ENCODE measurements around the gene MTMR2.
A peak's percentile ranks its signal among the peaks of the same experiment; 100 is the strongest.

The MTMR2 gene

GRCh38 chr11:95923728-95924413 lies at the start of gene MTMR2:
MTMR2 (minus strand) TSS chr11:95924107; CDS start chr11:95923954, 153 bp downstream.
- peak; percentile 77 to 85 (median 78) for DNase-seq

DNA sequence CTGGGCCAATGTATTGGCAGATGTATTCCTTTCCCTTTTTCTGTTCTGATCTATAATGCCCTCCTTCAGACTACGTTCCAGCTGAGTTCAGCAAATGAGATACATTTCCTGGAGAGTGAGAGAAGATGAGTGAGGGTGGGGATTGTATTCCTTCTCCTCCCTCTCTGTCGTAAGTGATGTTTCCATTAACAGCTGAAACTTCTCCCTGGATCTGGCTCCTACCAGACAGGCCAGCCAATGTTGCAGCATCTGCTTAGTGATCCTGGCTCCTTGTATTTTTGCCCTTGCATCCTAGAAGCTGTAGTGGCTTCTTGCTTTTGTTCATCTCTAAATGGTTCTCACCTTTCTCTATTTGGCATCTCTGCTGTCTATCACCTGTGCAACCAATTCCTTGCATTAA lies 48.2 kb upstream of the MTMR2 start:
- DNase-seq: no peak

DNA sequence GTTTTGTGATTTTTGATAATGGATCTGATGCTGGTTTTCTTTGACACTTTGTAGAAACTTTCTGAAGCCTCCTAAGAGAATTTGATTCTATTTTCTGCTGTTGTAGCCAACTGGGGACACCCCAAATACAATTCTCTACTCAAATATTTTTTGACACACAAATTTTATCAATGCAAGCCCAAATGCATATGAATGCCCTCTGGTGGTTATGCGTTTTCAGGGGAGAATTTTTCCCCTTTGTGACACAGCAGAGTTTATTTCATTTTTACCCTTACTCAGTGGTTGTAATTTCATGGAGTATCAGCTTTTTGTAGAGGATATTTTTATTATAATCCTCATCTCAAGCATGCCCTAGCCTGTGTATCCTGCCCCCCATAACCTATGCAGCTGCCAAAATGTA lies 44.7 kb upstream of the MTMR2 start:
- DNase-seq: peak in 1 of 3 donors; percentile 12

GRCh38 chr11:95964281-95964680 lies 40.4 kb upstream of the MTMR2 start:
- no peak for DNase-seq

GRCh38 chr11:95961758-95962157 lies 37.9 kb upstream of the MTMR2 start:
- no peak for DNase-seq

GRCh38 chr11:95950905-95951304 lies 27.0 kb upstream of the MTMR2 start:
- DNase-seq: no peak

GRCh38 chr11:95948637-95949036 lies 24.7 kb upstream of the MTMR2 start:
- DNase-seq: no peak

DNA sequence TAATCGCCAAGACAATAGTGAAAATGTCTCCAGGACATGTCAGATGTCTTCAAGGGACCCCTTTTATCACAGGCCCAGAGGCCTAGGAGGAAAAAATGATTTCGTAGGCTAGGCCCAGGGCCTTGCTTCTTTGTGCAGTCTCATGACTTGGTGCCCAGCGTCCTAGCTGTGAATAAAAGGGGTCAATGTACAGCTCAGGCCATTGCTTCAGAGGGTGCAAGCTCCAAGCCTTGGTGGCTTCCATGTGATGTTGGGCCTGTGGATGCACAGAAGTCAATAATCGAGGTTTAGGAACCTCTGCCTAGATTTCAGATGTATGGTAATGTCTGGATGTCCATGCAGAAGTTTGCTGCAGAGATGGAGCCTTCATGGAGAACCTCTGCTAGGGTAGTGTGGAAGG lies 20.7 kb upstream of the MTMR2 start:
- DNase-seq: no peak

- peak; percentile 37 to 60 (median 43) for DNase-seq
Measured at GRCh38 chr11:95943546-95943945, 19.6 kb upstream of the MTMR2 start.

DNA sequence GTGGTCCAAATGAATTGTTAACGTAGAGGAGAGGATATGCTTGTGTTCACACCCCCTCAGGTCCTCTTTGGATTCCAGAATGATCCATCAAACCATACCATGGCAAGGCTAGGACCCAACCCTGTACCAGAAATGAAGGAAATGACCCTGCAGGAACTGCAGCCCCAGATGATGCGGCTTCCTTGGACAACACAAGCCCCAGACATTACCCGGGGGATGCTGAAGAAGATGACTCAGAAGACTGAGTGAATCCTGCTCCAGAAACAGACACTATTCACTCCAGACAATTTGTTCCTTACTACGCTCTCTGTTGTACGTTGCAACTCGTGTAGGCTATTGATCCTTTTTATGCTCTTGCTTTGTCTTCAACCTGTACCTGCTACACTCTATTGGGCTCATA lies 15.2 kb upstream of the MTMR2 start:
- DNase-seq: no peak

GRCh38 chr11:95937358-95937757 lies 13.5 kb upstream of the MTMR2 start:
- no peak for DNase-seq

GRCh38 chr11:95933594-95933993 lies 9.7 kb upstream of the MTMR2 start:
- no peak for DNase-seq

GRCh38 chr11:95931916-95932315 lies 8.0 kb upstream of the MTMR2 start:
- DNase-seq: no peak

DNA sequence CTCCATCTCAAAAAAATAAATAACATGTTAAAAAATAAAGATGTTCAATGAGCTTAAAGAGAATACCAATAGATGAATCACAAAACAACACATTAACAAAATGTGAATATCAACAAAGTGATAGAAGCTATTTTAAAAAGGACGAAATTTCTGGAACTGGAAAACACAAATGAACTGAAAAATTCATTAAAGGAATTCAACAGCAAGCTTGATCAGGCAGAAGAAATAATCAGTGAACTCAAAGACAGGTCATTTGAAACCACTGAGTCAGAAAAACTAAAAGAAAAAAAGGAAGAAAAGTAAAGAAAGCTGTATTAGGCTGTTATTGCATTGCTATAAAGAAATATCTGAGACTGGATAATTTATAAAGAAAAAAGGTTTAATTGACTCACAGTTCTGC lies 7.0 kb upstream of the MTMR2 start:
- no peak for DNase-seq

DNA sequence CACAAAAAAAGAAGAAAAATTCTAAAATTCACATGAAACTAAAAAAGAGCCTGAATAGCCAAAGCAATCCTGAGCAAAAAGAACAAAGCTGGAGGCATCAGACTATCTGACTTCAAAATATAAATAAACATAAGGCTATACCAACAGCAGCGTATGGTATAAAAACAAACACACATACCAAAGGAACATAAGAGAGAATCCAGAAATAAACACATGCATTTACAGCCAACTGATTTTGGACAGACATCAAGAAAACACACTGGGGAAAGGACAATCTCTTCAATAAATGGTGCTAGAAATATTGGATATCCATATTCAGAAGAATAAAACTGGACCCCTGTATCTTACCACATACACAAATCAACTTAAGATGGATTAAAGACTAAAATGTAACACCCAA lies 2.8 kb upstream of the MTMR2 start:
- no peak for DNase-seq

GRCh38 chr11:95925011-95925410 lies 1.1 kb upstream of the MTMR2 start:
- DNase-seq: peak in 1 of 3 donors; percentile 11

DNA sequence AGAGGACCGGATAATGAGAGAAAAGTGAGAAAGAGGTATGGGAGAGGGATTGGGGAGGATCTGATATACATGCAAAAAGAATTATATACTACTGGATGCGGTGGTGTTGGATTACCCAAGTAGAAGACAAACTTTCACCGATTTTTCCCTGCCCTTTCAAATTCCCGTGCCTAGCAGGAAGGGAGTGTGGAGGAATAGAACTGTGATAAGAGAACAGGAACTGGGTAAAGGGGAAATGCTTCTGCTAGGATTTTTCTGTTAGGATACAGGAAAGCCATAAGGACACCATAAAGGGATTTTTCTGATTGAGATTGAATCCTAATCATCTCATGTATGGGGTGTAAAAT lies 480 bp upstream of the MTMR2 start:
- DNase-seq: peak in 2 of 3 donors; percentile 16 to 26

- DNase-seq: no peak
Measured at GRCh38 chr11:95923439-95923727, 524 bp downstream of the MTMR2 start.

- peak in 1 of 3 donors; percentile 7 for DNase-seq
Measured at GRCh38 chr11:95922536-95923438, 1.1 kb downstream of the MTMR2 start.

- DNase-seq: peak; percentile 16 to 57 (median 39)
Measured at GRCh38 chr11:95922099-95922498, 1.8 kb downstream of the MTMR2 start.

DNA sequence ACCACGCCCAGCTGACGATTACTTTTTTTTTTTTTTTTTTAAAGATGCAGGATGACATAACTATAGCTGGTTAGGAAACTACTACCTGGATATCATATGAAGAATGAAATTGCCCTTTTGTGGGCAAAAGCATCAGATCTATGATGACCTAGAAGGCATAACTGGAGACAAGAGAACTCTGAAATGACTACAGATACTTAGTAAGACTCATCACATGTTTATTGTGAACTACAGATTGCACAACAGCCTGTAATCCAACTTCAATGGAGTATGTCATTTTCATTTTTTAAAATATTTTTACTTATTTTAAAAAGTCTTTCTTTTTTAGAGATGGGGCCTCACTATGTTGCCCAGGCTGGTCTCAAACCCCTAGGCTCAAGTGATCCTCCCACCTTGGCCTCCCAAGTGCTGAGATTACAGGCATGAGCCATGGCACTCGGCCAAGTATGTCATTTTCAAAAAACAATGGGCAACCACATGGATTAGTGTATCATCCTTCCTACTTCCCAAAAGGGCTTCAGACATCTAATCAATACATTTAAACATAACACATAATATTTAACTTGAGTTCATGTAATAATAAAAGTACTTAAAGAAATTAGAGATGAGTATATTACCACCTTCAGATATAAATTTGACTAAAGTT lies 3.3 kb downstream of the MTMR2 start:
- peak in 2 of 3 donors; percentile 56 to 62 for DNase-seq

DNA sequence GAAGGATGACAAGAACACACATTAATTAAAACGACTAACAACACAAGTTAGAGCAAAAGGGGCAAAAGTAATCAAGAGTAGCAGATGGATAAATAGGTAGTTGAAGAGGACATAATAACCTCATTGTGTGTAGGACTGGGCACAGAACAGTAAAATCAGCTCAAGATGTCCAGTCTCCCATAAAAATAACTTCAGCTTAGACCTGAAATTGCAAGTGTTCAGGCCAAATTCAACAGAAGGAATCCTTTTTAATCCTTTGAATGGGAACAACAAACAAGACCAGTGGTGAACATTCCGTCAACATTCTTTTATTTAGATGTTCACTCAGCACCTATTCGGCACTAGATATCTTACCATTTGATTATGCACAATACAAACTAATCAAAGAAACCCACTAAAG lies 4.4 kb downstream of the MTMR2 start:
- DNase-seq: no peak

- DNase-seq: no peak
Measured at GRCh38 chr11:95918720-95919119, 5.2 kb downstream of the MTMR2 start.

GRCh38 chr11:95918056-95918455 lies 5.9 kb downstream of the MTMR2 start:
- no peak for DNase-seq

All from suppressor macrophage treated with lipopolysaccharide for 1 hour (primary cell).